HG03520 (cell line): Measurements from ENCODE around the gene CORO7.
"Not testable (repeated sequence)": the region's sequence is repeated elsewhere in the genome, so short reads cannot be mapped to it uniquely, and the experiment has no call there.

Experiments used
- ATAC-seq: cut with Tn5 transposase; IDR thresholded peaks from one replicate; pipeline ENCODE4 v1.9.1; 2021; ENCODE audit warnings: mild to moderate bottlenecking, moderate library complexity; ENCODE audit not compliant: unreplicated experiment

The CORO7 gene

DNA sequence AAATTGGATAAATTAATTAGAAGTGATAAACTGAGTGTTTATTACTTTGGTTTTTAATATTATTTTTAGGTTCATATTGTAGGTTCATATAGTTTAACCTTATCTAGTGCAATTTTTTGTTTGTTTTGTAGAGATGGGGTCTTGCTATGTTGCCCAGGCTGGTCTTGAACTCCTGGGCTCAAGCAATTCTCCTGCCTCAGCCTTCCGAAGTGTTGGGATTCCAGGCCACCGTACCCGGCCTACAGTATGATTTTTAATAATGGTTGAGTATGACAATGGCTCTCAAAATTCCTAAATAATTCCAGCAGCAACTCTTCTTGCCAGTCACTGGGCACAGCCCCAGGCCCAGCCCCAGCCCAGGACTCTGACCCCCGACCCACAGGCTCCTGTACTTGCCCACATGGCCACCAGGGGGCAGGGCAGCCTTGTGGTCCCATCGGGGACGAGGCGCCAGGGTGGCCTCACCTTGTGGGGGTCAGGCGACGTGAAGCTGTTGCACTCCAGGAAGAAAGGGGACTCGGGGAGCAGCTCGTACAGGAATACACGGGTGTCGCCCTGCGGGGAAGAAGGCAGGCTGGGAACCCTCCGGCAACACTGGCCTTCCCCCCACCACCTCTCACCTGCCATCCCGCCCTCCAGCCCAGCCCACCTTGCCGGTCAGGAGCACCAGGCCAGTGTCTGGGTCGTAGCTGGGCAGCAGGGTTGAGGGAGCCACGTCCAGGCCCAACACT is 57.4 kb downstream of the CORO7 start:
- ATAC-seq: no peak

DNA sequence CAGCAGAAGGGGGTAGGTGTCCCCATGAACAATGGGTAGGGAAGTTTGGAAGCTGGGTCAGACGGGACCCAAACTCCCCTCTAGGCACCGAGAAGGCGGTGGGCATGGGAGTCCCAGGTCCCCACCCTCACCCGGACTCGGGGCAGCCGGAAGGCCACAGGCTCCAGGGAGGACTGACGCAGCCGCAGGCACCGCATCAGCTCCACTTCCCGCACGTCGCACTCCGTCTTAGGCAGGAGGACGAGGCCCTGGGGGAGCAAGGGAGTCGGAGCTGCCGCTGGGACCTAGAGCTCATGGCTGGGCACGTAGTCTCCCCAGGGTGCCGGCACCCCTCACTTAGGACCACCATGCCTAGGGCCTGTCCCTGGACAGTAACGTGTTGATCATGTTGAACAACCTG is 58.2 kb downstream of the CORO7 start:
- ATAC-seq: no peak

DNA sequence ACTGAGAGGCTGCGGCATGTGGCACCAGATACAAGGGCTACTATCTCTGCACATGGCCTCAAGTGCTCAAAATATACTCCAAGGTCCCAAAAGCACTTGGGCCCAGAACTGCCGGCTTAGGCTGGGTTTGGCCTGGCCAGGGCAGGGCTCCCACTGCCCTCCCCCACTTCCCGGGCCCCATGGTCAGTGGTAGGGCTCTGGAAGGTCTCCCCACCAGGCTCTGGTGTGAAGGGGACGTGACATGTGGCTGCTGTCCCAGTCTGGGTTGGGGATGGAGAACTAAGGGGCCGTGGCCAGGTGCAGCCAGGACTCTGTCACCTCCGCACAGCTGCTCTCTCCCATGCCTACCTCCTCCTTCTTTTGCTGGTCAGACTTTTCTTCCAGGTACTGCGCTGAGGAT is 59.6 kb downstream of the CORO7 start:
- ATAC-seq: no peak

DNA sequence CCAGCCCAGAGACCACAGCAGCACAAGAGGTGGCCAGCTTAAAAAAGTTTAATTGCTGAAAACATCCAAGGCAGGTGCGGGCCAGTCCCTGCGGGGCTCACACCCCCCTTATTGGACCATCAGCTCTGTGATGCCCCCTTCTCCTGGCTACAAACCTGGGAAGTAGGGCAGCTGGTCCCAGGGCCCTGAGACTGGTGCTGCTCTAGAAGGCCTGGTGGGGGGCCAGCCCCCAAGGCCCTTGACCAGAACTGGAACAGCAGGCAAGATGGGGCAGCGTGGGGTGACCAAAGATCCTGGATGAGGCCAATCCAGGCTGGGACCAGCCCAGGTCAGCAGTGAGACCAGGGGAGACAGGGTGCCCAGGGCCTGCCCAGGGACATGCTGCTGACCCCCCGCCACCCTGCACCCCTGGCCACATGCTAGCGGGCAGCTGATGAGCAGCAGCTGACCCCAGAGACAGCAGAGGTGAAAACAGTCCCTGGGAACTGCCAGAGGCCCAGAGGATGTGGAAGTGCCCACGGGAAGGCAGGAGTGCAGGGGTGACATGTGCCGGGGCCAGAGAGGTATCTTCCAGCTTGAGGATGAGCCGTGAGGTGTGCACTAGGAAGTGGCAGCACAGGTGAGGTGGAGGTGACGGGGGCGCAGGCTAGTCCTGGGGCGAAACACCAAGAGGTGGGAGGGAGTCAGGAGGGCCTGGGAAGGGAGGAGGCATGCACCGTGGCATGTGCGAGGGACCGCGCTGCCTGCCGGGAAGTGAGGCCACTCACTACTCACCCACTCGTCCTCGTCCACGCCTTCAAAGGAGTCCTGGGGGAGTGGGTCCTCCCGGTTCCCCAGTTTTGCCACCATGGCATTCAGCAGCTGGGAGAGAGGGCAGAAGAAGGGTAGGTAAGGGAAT is 61.6 kb downstream of the CORO7 start:
- ATAC-seq: no peak

GRCh38 chr16:4353675-4354074 is 62.7 kb downstream of the CORO7 start:
- no peak for ATAC-seq

DNA sequence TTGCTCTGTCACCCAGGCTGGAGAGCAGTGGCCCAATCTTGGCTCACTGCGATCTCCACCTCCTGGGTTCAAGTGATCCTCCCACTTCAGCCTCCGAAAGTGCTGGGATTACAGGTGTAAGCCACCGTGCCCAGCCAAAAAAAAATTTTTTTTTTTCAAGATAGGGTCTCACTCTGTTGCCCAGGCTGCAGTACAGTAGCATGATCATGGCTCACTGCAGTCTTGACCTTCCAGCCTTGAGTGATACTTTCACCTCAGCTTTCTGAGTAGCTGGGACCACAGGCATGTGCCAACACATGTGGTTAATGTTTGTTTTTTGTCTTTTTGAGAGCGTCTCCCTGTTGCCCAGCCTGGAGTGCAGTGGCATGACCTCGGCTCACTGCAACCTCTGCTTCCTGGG is 63.6 kb downstream of the CORO7 start:
- no peak for ATAC-seq

DNA sequence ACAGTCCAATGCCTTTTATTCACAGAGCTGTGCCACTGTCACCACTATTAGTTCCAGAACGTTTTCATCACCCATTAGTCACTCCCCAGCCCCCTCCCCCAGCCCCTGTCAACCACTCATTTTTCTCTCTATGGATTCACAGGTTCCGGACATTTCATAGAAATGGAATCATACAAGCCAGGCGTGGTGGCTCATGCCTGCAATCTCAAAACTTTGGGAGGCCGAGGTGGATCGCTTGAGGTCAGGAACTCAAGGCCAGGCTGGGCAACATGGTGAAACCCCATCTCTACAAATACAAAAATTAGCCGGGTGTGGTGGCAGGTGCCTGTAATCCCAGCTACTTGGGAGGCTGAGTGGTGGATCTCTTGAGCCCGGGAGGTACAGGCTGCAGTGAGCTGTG is 64.5 kb downstream of the CORO7 start:
- no peak for ATAC-seq

DNA sequence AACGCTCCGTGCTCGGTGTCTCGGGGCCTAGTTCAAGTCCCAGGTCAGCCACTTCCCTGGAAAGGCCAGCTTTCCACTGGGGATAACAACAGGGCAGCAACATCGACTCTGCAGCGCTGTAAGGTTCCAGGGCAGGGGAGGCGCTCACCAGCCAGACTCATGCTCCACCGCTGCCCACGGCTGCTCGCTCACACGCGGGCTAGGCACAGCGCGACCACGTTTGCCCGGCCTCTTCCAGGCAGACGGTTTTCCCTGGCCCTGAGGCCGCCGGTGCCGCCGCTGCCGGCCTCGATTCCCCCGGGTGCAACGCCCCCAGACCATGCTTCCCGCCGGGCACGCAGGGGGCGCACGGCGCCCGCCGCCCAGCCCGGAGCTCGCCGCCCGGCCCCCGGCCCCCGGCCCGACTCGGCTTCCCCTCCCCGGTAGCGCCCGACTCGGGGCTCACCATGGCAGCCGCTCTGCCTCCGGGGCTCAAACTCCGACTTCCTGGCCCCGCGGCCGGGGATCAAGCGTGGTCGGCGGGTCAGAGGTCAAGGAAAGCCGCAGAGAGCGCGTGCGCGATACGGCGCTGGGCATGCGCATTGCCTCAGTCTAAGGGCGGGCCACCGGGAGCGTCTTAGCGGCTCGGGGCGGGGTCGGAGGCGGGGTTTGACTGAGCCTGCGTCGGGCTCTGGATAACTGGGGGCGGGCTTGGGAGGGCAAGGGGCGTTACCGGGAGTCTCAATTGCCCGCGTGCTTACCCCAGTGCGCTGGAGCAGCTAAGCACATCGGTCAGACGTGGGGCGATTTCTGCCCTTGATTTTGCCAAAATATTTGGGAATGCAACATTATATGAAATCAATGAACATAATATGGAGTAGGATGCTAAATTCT is 65.4 kb downstream of the CORO7 start, which contains the start of gene PAM16:
TSS of gene PAM16 (minus strand) at position 535 of the 873 bp plus-strand sequence. CDS start at position 448, 87 bp downstream.
- ATAC-seq: peak; percentile 84

DNA sequence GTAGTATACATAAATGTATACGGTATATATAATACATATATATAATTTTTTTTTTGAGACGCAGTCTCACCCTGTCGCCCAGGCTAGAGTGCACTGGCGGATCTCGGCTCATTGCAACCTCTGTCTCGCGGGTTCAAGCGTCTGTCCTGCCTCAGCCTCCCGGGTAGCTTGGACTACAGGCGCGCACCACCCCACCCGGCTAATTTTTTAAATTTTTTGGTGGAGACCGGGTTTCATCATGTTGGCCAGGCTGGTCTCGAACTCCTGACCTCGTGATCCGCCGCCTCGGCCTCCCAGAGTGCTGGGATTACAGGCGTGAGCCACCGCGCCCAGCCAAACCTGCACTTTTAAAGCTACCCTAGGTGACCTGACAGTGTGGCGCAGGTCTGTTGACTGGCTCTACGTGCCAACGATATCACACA is 66.0 kb downstream of the CORO7 start:
- no peak for ATAC-seq

DNA sequence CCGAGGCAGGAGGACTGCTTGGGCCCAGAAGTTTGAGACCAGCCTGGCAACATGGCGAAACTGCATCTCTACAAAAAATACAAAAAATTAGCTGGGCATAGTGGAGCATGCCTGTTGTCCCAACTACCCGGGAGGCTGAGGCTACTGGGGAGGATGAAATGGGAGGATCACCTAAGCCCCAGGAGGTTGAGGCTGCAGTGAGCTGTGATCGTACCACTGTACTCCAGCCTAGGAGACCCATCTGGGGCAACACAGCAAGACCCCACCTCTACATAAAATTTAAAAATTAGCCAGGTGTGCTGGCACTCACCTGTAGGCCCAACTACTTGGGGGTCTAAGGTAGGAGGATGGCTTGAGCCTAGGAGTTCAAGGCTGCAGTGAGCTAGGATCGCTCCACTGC is 67.1 kb downstream of the CORO7 start:
- no peak for ATAC-seq

DNA sequence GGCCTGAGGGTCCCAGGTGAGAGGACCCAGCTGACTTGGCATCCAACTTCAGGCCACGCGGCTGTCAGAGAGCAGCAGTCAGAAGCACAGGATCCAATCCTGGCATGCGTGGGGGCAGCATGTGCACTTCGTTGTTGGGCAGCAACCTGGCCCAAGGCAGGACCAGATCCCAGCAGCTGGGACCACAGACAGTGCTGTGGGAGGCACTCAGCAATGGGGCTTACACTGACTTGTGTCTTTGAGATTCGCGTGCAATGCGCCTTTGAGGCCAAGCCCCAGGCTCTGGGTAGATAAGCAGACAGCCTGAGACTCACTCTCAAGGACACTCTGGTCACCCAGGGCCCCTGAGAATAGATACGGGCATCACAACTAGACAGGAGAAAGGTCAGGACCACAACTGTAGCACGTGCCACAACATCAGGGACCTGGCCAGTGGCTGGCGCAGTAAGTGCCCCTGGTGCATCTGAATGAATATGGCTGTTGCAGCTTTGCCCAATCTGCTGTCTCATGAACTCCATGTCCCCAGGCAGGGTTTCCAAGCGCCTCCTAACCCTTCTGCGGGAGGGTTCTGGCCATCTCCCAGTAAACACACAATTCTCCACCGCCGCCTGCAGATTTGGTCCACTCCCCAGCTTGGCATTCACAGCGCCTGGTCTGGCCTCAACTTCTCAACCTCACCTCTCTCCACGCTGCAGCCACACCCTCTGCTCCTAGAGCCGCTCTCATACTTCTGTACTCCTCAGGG is 68.5 kb downstream of the CORO7 start:
- ATAC-seq: no peak

DNA sequence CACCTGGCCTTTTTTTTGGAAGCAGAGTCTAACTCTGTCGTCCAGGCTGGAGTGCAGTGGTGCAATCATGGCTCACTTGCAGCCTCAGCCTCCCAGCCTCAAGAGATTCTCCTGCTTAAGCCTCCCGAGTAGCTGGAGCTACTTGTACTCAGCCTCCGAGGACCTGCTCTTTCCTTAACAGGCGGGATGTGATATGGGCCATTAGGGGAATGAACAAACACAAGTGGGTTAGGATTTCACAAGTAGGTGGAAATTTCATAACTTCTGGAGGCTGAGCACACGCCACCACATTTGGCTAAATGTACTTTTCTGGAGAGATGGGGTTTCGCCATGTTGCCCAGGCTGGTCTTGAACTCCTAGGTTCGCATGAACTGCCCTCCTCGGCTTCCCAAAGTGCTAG is 69.4 kb downstream of the CORO7 start:
- no peak for ATAC-seq

DNA sequence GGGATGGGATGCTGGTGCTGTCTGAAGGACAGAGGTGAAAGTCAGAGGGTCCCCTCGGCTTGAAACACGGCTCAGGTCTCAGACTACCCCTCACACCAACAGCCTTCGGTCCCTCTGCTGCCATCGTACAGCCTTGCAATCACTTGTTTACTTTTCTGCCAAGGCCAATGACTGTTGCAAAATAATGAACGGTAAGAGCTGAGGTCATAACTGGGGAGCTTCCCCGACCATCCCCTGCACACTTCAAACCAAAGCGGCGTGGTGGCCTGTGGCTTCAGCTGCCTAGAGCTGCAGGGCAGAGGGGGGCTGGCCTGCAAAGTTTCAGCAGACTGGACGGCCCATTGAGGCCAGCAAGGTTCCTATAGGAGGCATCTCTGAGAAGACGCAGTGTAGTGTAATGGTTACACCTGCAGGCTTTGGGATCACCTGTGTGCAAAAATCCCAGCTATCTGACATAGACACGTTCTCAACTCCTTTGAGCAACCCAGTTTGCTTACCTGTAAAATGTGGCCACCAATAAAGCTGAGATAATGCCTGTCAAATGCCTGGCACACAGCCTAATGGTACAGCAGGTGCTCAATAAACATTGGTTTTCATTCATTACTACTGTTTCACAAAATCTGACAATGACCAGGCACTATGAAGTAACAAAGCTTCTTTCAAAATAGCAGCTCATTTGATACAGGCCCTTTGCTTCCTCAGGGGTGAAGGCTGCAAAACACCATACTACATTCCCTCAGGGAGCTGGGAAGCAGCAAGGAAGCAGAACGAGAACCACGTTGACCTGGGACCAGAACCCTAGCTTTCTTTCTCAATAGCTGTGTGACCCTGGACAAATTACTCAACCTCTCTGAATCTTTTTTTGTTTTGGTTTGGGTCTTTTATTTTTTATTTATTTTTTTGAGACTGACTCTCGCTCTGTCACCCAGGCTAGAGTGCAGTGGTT is 70.3 kb downstream of the CORO7 start:
- no peak for ATAC-seq

DNA sequence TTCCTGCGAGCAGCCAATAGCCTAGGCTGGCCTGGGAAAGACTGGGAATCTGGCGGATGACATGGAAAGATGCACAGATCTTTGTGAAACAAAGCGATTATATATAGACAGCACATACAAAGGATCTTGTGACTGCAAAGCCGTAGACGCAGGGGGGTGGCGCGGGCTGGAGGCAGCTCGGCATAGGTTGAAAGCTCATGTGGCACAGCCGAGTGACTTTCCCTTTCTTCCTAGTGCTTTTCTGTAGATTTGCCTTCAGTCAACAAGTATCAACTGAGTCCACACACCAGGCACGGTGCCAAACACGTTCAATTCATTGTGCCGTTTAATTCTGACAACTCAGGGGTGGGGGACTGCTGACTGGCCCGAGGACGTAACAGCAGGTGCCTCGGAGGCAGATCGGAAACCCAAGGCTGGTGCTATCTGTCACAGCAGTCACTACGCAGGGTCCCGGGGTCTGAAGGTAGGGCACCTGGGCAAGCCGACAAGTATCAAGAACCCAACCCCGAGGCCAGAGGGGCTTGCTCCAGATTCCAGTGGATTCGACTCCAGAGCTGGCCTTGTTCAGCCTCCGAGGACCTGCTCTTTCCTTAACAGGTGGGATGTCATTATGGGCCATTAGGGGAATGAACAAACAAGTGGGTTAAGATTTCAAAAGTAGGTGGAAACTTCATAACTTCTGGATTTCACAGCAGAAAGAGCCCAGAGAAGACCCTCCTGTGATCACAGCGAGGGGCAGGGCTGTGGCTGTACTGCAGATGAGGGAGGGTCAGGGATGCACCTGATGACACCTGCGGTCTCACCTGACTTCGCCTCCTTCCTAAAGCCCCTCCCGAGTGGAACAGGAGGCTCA is 71.2 kb downstream of the CORO7 start:
- ATAC-seq: no peak

- not testable (repeated sequence) for ATAC-seq
These were observed 72.0 kb downstream of the CORO7 start for GRCh38 chr16:4344300-4344982.

GRCh38 chr16:4342866-4343744 is 73.3 kb downstream of the CORO7 start:
- ATAC-seq: no peak

DNA sequence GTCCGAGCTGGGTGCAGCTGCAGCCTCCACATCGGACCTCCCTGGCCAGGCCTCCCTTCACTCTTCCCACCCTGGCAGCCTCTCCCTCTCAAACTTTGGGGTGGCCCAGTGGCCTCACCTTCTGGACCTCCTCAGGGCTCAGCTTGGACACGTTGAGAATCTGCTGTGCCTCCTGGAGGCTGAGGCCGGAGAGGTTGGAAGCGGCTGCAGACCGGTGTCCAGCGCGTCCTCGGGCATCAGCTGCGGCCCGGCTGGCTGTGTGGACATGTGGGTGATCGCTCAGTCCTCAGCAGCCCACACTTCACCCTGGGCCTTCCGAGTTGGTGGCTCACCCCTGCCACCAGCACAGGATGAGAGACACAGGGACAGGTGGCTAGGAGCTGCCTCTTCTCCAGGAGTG is 75.1 kb downstream of the CORO7 start:
- no peak for ATAC-seq
